Activated naive CD8-positive, alpha-beta T cell (primary cell): ENCODE measurements around the gene ATP5PB.

Experiments
- H3K27ac Mint-ChIP-seq: one replicate; pipeline ENCODE4 v1.8.0; 2021; ENCODE audit warnings: mixed read lengths
- H3K27me3 Mint-ChIP-seq: one replicate; pipeline ENCODE4 v1.8.0; 2021; ENCODE audit warnings: mixed read lengths
- H3K36me3 Mint-ChIP-seq: one replicate; pipeline ENCODE4 v1.8.0; 2021; ENCODE audit warnings: mixed read lengths
- H3K4me1 Mint-ChIP-seq: one replicate; pipeline ENCODE4 v1.8.0; 2021; ENCODE audit warnings: low read depth, mixed read lengths
- H3K4me3 Mint-ChIP-seq: one replicate; pipeline ENCODE4 v1.8.0; 2021; ENCODE audit warnings: mild to moderate bottlenecking, mixed read lengths
- H3K9me3 Mint-ChIP-seq: one replicate; pipeline ENCODE4 v1.8.0; 2021; ENCODE audit warnings: low read depth, mixed read lengths

ATP5PB gene

DNA sequence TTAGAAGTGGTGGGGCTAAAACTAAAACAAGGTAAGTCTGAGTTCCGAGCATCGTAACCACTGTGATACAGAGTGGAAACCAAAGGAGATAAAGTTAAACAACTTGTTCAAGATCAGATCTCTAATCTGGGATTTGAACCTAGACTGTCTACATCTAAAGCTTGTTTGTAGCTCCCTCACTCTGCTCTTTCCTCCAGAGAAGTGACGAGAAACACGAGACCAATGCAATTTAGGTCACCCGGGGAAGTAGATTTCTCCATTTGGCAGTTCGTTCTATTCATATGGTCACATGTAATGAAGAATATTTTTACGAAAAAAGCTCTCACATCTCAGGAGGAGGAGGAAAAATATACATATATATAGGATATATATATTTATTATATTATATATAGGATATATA, 52.4 kb downstream of the ATP5PB start:
- Mint-ChIP-seq H3K27ac (no peak overlapping the region), H3K4me1 (peaks cover 57% of the 10 kb centered on the region), H3K9me3 (no peaks in the 10 kb centered on the region), H3K36me3 (no peaks in the 10 kb centered on the region), H3K27me3 (no peaks in the 10 kb centered on the region), H3K4me3 (no peak overlapping the region)

- H3K9me3 Mint-ChIP-seq: no peaks in the 10 kb centered on the region
- H3K27ac Mint-ChIP-seq: peak within 1 kb of the TSS; percentile 72
- no peaks in the 10 kb centered on the region for H3K27me3 Mint-ChIP-seq
- no peaks in the 10 kb centered on the region for H3K36me3 Mint-ChIP-seq
- peaks cover 58% of the 10 kb centered on the region for H3K4me1 Mint-ChIP-seq
- peak within 1 kb of the TSS; percentile 33 for H3K4me3 Mint-ChIP-seq
These were observed 54.4 kb downstream of the ATP5PB start, which contains the start of the genes ADORA3 and TMIGD3 for GRCh38 chr1:111503585-111504060. ADORA3 (minus strand) TSS chr1:111503633; CDS start chr1:111503354, 279 bp downstream. TMIGD3 (minus strand) TSS chr1:111503633; CDS start chr1:111503354, 279 bp downstream.

DNA sequence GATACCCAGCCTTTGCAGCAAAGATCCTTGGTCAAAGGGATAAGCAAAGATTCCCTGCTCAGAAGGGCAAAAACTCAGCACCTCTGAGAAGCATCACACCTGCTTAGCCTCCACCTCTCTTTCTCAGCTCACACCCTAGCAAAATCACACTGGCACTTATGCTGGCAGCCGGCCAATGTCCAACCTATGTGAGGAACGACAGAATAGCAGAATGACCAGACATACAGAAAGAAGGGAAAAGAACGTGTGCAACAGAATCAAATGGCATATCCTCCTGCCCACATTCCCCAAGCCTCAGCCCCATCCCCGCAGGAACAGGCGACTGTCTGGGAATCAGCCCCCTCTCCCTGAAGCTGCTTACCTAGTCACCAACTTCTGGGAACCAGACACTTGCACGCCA, 54.8 kb downstream of the ATP5PB start:
- no peaks in the 10 kb centered on the region for H3K36me3 Mint-ChIP-seq
- H3K27me3 Mint-ChIP-seq: no peaks in the 10 kb centered on the region
- no peaks in the 10 kb centered on the region for H3K9me3 Mint-ChIP-seq
- H3K4me3 Mint-ChIP-seq: no peak overlapping the region
- peaks cover 61% of the 10 kb centered on the region for H3K4me1 Mint-ChIP-seq
- no peak overlapping the region for H3K27ac Mint-ChIP-seq

DNA sequence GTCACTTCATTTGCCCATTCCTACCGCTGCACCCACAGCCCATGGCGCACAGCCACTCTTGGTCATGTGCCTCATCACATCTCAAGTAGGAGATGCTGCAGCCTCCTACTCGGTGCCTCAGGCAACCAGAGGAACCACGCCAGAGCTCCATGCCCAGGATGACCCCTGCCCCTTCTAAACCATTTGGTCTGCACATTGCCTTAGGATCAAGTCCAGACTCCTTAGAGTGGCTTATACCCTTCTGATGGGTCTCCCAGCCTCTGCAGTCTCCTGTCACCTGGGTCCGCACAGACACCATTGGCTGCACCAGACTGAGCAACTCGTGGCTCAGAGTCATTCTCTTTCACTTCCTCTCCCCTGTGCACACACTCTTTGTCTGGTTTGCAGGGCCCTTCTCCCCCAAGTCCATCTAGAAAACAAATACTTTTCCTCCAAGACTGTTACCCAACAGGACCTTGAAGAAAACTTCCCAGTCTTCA, 56.4 kb downstream of the ATP5PB start:
- Mint-ChIP-seq H3K27me3 (no peaks in the 10 kb centered on the region), H3K4me1 (peaks cover 67% of the 10 kb centered on the region), H3K36me3 (no peaks in the 10 kb centered on the region), H3K4me3 (peak overlapping the region; percentile 60), H3K9me3 (no peaks in the 10 kb centered on the region), H3K27ac (peak overlapping the region; percentile 71)

- Mint-ChIP-seq H3K9me3 (no peaks in the 10 kb centered on the region), H3K27me3 (no peaks in the 10 kb centered on the region), H3K4me1 (peaks cover 64% of the 10 kb centered on the region), H3K27ac (peak overlapping the region; percentile 71), H3K4me3 (no peak overlapping the region), H3K36me3 (no peaks in the 10 kb centered on the region)
These were observed 57.3 kb downstream of the ATP5PB start for GRCh38 chr1:111506561-111506960.

DNA sequence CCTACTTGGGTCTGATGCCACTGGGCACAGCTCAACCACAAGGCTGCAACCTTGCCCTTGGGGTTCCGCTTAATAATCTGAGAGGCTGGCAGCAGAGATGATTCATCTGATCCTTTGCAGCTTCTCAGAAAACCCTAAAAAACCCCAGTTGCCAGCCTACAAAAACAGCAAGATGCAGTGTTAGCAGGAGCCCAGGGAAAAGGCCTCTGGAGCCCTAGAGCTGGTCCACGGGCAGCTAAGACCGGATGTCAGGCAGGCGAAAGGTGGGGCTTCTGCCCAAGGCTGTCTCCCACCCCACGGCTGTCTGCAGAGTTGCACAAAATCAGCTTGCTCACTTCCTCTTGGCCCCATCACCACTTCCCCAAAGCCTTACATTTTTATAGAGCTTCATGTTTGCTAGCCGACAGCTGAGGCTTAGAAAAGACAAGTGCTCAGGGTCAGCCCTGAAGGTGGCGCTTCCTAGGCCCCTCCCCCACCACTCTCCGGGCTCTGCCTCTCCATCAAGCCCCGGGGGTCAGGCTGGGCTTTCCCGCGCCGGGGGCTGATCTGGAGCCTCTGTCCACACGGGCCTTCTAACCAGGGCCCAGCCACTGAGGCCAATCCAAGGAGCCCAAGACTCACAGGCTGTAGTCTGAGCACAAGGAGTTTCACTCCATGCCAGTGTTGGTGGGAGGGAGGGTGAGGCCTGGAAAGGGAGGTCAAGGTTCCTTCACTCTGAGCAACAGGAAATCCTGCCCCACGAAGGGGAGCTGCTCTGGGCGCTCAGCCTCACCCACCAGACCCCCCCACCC, 58.3 kb downstream of the ATP5PB start:
- H3K4me1 Mint-ChIP-seq: peaks cover 61% of the 10 kb centered on the region
- H3K9me3 Mint-ChIP-seq: no peaks in the 10 kb centered on the region
- H3K4me3 Mint-ChIP-seq: peak overlapping the region; percentile 84
- H3K36me3 Mint-ChIP-seq: no peaks in the 10 kb centered on the region
- H3K27ac Mint-ChIP-seq: no peak overlapping the region
- no peaks in the 10 kb centered on the region for H3K27me3 Mint-ChIP-seq

GRCh38 chr1:111509997-111510375, 60.7 kb downstream of the ATP5PB start:
- H3K9me3 Mint-ChIP-seq: no peaks in the 10 kb centered on the region
- H3K27me3 Mint-ChIP-seq: no peaks in the 10 kb centered on the region
- no peaks in the 10 kb centered on the region for H3K36me3 Mint-ChIP-seq
- peaks cover 53% of the 10 kb centered on the region for H3K4me1 Mint-ChIP-seq
- no peak overlapping the region for H3K4me3 Mint-ChIP-seq
- H3K27ac Mint-ChIP-seq: no peak overlapping the region

DNA sequence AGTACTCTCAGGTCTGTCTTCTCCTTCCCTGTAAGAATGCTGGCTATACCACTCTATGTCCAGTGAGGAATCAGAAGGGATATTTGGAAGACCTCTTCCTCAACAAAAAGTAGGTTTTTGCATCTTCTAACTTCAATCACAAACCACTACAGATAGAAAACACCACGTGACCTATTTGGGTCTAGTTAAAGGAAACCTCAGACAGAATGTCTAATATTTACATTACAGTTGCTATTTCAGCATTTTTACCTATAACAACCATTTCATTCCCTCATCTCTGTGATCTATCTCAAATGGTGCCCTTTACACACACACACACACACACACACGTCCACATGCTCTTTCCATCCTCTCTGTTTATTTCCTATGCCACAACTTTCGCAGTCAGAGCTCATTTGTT, 62.1 kb downstream of the ATP5PB start:
- Mint-ChIP-seq H3K27me3 (no peaks in the 10 kb centered on the region), H3K27ac (no peak overlapping the region), H3K4me3 (no peak overlapping the region), H3K36me3 (no peaks in the 10 kb centered on the region), H3K4me1 (peaks cover 48% of the 10 kb centered on the region), H3K9me3 (no peaks in the 10 kb centered on the region)
